IPS-18a (cell line): ENCODE results near the gene C10orf143.

Source experiments
- H3K27ac ChIP-seq: one replicate; pipeline ENCODE4 v1.5.1; 2013; ENCODE audit warnings: low read length
- H3K27me3 ChIP-seq: one replicate; pipeline ENCODE4 v1.6.1; 2013; ENCODE audit warnings: mild to moderate bottlenecking, low read length; ENCODE audit not compliant: control insufficient read depth, insufficient read depth
- H3K36me3 ChIP-seq: one replicate; pipeline ENCODE4 v1.6.1; 2013; ENCODE audit warnings: low read depth, low read length; ENCODE audit not compliant: control insufficient read depth
- H3K4me1 ChIP-seq: one replicate; pipeline ENCODE4 v1.6.1; 2013; ENCODE audit warnings: low read depth, low read length; ENCODE audit not compliant: control insufficient read depth
- H3K4me3 ChIP-seq: one replicate; pipeline ENCODE4 v1.5.1; 2013; ENCODE audit warnings: low read length
- H3K9ac ChIP-seq: one replicate; pipeline ENCODE4 v1.6.1; 2013; ENCODE audit warnings: mild to moderate bottlenecking, low read length, moderate library complexity
- H3K9me3 ChIP-seq: one replicate; pipeline ENCODE4 v1.6.1; 2013; ENCODE audit warnings: low read depth, low read length; ENCODE audit not compliant: control insufficient read depth

C10orf143 gene

GRCh38 chr10:130074639-130075038 is 36.0 kb downstream of the C10orf143 start:
- no peak overlapping the region for H3K27ac ChIP-seq
- no peaks in the 10 kb centered on the region for H3K9me3 ChIP-seq
- H3K36me3 ChIP-seq, result no peaks in the 10 kb centered on the region
- H3K4me1 ChIP-seq, result peaks cover 8% of the 10 kb centered on the region
- no peak overlapping the region for H3K4me3 ChIP-seq
- no peaks in the 10 kb centered on the region for H3K27me3 ChIP-seq
- no peak overlapping the region for H3K9ac ChIP-seq

- H3K9me3 ChIP-seq, result no peaks in the 10 kb centered on the region
- no peaks in the 10 kb centered on the region for H3K36me3 ChIP-seq
- no peaks in the 10 kb centered on the region for H3K27me3 ChIP-seq
- peaks cover 8% of the 10 kb centered on the region for H3K4me1 ChIP-seq
- H3K27ac ChIP-seq, result no peak overlapping the region
- no peak overlapping the region for H3K9ac ChIP-seq
- no peak overlapping the region for H3K4me3 ChIP-seq
These were observed 36.7 kb downstream of the C10orf143 start for GRCh38 chr10:130073912-130074311.

- Histone ChIP-seq H3K4me1 (no peaks in the 10 kb centered on the region), H3K27me3 (no peaks in the 10 kb centered on the region), H3K9ac (no peak overlapping the region), H3K27ac (no peak overlapping the region), H3K36me3 (no peaks in the 10 kb centered on the region), H3K9me3 (no peaks in the 10 kb centered on the region), H3K4me3 (no peak overlapping the region)
These were observed 38.4 kb downstream of the C10orf143 start for GRCh38 chr10:130072247-130072646.

GRCh38 chr10:130067893-130068292 is 42.7 kb downstream of the C10orf143 start:
- H3K4me3 ChIP-seq, result no peak overlapping the region
- H3K27me3 ChIP-seq, result no peaks in the 10 kb centered on the region
- H3K36me3 ChIP-seq, result no peaks in the 10 kb centered on the region
- no peaks in the 10 kb centered on the region for H3K4me1 ChIP-seq
- H3K27ac ChIP-seq, result no peak overlapping the region
- H3K9me3 ChIP-seq, result no peaks in the 10 kb centered on the region
- H3K9ac ChIP-seq, result no peak overlapping the region

GRCh38 chr10:130066743-130067142 is 43.9 kb downstream of the C10orf143 start:
- Histone ChIP-seq H3K36me3 (no peaks in the 10 kb centered on the region), H3K4me3 (no peak overlapping the region), H3K27me3 (no peaks in the 10 kb centered on the region), H3K27ac (no peak overlapping the region), H3K4me1 (no peaks in the 10 kb centered on the region), H3K9ac (no peak overlapping the region), H3K9me3 (no peaks in the 10 kb centered on the region)

- no peak overlapping the region for H3K4me3 ChIP-seq
- H3K4me1 ChIP-seq, result no peaks in the 10 kb centered on the region
- H3K36me3 ChIP-seq, result no peaks in the 10 kb centered on the region
- no peak overlapping the region for H3K27ac ChIP-seq
- no peaks in the 10 kb centered on the region for H3K27me3 ChIP-seq
- no peak overlapping the region for H3K9ac ChIP-seq
- no peaks in the 10 kb centered on the region for H3K9me3 ChIP-seq
These were observed 45.4 kb downstream of the C10orf143 start for GRCh38 chr10:130065251-130065650.

GRCh38 chr10:130064783-130065182 is 45.8 kb downstream of the C10orf143 start:
- Histone ChIP-seq H3K36me3 (no peaks in the 10 kb centered on the region), H3K27me3 (no peaks in the 10 kb centered on the region), H3K27ac (no peak overlapping the region), H3K9me3 (no peaks in the 10 kb centered on the region), H3K4me3 (no peak overlapping the region), H3K4me1 (no peaks in the 10 kb centered on the region), H3K9ac (no peak overlapping the region)

- Histone ChIP-seq H3K4me1 (no peaks in the 10 kb centered on the region), H3K4me3 (no peak overlapping the region), H3K36me3 (no peaks in the 10 kb centered on the region), H3K27ac (no peak overlapping the region), H3K27me3 (no peaks in the 10 kb centered on the region), H3K9me3 (no peaks in the 10 kb centered on the region), H3K9ac (no peak overlapping the region)
These were observed 47.7 kb downstream of the C10orf143 start for GRCh38 chr10:130062976-130063375.

- H3K36me3 ChIP-seq, result no peaks in the 10 kb centered on the region
- no peaks in the 10 kb centered on the region for H3K4me1 ChIP-seq
- no peak overlapping the region for H3K27ac ChIP-seq
- no peaks in the 10 kb centered on the region for H3K27me3 ChIP-seq
- H3K4me3 ChIP-seq, result no peak overlapping the region
- H3K9ac ChIP-seq, result no peak overlapping the region
- H3K9me3 ChIP-seq, result no peaks in the 10 kb centered on the region
These were observed 48.4 kb downstream of the C10orf143 start for GRCh38 chr10:130062201-130062600.

- H3K27me3 ChIP-seq, result no peaks in the 10 kb centered on the region
- no peak overlapping the region for H3K9ac ChIP-seq
- H3K4me1 ChIP-seq, result no peaks in the 10 kb centered on the region
- no peaks in the 10 kb centered on the region for H3K36me3 ChIP-seq
- H3K4me3 ChIP-seq, result no peak overlapping the region
- no peaks in the 10 kb centered on the region for H3K9me3 ChIP-seq
- no peak overlapping the region for H3K27ac ChIP-seq
These were observed 48.9 kb downstream of the C10orf143 start for GRCh38 chr10:130061760-130062159.

GRCh38 chr10:130054021-130054420 is 56.6 kb downstream of the C10orf143 start:
- Histone ChIP-seq H3K4me1 (no peaks in the 10 kb centered on the region), H3K4me3 (no peak overlapping the region), H3K36me3 (no peaks in the 10 kb centered on the region), H3K9me3 (no peaks in the 10 kb centered on the region), H3K27me3 (no peaks in the 10 kb centered on the region), H3K9ac (no peak overlapping the region), H3K27ac (no peak overlapping the region)

- Histone ChIP-seq H3K9me3 (no peaks in the 10 kb centered on the region), H3K4me1 (no peaks in the 10 kb centered on the region), H3K9ac (no peak overlapping the region), H3K4me3 (no peak overlapping the region), H3K27me3 (no peaks in the 10 kb centered on the region), H3K27ac (no peak overlapping the region), H3K36me3 (no peaks in the 10 kb centered on the region)
These were observed 57.1 kb downstream of the C10orf143 start for GRCh38 chr10:130053561-130053960.
